DLD1 (cell line): ENCODE measurements around the gene RPS21.

Source experiments
- in situ Hi-C: cut with HindIII; loops from 2 replicates; pipeline ENCODE4 v1.10.0; 2017; ENCODE audit warnings: low sequenced_read_pairs

RPS21 gene

DNA sequence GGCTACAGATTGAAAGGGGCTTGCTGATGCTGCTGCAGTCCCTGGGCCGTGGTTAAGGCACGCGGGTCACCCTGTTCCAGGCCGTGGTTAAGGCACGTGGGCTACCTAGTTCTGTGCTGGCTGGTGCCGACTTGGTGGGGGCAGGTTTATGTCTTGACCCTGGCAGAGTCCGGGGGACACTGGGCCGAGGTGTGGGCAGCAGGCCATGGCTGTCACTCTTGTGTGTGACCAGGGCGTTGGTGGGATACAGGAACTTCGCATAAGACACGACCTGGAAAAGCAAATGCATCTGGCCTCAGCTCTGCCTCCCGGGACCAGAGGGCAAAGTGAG lies 6.4 kb downstream of the RPS21 start:
- in situ Hi-C loops, result loop anchor here (25.0 kb wide), 1 partner anchor 106 kb away; no protein-coding TSS in a partner anchor

GRCh38 chr20:62393830-62394229 lies 6.9 kb downstream of the RPS21 start:
- in situ Hi-C loops, result loop anchor here (25.0 kb wide), 1 partner anchor 107 kb away; no protein-coding TSS in a partner anchor

GRCh38 chr20:62394248-62395245 lies 7.6 kb downstream of the RPS21 start:
- in situ Hi-C loops, result loop anchor here (25.0 kb wide), 1 partner anchor 107 kb away; no protein-coding TSS in a partner anchor

- in situ Hi-C loops, result loop anchor here (25.0 kb wide), 1 partner anchor 108 kb away; no protein-coding TSS in a partner anchor
Measured at GRCh38 chr20:62395311-62396242, 8.7 kb downstream of the RPS21 start.

DNA sequence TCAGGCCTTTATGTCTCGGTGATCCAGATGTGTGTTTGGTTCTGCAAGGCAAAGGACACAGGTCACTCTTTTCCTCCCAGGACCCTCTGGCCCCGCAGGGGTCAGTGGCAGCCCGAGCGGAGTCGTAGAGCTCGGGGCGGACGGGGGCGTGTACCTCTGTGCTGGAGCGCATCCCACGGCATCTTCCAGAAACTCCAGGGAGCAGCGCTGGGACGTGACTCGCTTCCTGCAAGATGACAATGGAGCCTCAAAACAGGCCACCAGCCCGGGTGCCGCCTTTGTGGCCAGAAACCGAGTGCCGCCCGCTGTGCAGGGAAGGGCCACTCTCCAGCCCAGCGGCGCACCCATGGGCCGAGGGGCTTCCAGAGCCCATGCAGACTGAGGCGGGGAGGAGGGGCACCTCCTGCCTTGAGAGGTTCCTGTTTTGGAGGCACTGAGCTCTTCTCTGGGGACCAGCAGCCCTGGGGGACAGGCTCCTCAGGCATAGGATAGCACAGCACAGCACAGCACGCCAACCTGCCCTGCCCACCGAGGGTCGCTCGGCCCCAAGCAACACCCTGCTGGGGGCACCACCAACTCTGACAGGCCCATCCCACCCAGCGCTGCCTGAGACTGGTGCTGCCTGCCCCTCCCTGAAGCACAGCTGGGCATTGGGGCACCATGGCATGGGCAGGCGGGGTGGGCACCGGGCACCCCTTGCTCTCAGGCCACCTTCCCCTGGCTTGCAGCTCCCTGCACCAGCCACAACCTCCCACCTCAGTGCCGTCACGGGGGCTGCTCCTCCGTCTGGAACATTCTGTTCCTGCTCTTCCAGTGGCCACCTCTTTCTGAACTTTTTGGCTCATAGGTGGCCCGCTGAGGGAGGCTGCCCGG lies 9.7 kb downstream of the RPS21 start:
- in situ Hi-C loops, result loop anchor here (25.0 kb wide), 1 partner anchor 109 kb away; no protein-coding TSS in a partner anchor

DNA sequence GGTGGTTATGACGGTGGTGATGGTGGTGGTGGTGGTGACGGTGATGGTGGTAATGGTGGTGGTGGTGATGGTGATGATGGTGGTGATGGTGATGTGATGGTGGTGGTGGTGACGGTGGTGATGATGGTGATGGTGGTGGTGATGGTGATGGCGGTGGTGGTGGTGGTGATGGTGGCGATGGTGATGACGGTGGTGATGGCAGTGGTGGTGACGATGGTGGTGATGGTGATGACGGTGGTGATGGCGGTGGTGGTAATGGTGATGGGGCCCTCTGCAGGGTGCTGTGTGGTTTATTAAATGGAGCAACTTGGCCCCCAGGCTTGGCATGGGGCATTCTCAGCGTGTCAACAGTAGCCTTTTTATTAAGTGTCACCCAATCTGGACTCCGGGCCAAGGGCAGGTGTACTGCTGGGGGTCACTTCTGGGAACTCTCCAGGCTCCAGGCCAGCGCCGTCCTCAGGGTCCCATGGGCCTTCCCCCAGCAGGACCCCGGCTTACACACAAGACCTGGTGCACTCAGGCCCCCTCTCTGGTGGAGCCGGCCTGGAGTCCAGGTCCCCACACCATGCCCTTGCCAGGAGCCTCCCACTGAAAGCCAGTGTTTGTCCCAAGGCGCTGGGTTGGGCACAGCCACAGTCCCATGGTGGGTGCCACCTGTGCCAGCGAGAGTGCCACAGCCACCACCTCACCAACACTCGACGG lies 11.4 kb downstream of the RPS21 start:
- in situ Hi-C loops, result loop anchor here (25.0 kb wide), 1 partner anchor 111 kb away; no protein-coding TSS in a partner anchor

- in situ Hi-C loops, result no loop called here
Measured at GRCh38 chr20:62400021-62400420, 13.1 kb downstream of the RPS21 start.

GRCh38 chr20:62400541-62400940 lies 13.6 kb downstream of the RPS21 start:
- in situ Hi-C loops, result no loop called here

DNA sequence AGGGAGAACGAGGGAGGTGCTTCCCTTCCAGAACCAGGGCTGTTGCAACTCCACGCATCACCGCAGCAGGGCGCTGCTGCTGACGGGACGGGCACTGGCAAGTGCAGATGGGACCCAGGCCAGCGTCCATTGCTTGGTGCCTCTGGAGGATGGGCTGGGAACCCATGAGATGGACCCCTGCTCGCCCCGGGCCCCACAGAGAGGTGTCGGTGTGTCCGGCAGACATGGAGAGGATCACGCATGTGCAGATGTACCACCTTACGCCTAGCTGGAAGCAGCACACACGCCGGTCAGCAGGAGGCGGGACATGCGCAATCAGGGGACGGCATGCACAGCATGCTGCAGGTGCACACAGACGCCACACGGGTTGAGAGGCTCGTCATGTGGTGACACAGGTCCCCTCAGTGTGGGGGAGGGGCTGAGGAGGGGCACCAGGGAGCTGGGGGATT lies 14.5 kb downstream of the RPS21 start:
- in situ Hi-C loops, result no loop called here

GRCh38 chr20:62402456-62403150 lies 15.7 kb downstream of the RPS21 start:
- in situ Hi-C loops, result no loop called here

DNA sequence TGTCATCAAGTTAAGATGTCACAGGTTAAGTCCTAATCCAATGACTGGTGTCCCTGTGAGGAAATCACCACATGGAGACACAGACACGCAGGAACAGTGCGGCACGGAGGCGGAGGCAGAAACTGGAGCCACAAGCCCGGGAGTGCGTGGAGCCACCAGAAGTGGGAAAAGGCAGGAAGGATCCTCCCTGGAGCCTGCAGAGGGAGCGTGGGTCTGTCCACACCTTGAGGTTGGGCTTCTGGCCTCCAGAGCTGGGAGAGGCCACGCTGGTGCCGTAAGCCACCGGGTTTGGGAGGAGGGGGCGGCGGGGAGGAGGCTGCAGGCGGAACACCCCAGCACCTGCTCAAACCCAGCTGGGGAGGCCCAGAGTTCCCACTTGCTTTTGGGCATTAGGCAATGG lies 16.4 kb downstream of the RPS21 start:
- in situ Hi-C loops, result no loop called here

DNA sequence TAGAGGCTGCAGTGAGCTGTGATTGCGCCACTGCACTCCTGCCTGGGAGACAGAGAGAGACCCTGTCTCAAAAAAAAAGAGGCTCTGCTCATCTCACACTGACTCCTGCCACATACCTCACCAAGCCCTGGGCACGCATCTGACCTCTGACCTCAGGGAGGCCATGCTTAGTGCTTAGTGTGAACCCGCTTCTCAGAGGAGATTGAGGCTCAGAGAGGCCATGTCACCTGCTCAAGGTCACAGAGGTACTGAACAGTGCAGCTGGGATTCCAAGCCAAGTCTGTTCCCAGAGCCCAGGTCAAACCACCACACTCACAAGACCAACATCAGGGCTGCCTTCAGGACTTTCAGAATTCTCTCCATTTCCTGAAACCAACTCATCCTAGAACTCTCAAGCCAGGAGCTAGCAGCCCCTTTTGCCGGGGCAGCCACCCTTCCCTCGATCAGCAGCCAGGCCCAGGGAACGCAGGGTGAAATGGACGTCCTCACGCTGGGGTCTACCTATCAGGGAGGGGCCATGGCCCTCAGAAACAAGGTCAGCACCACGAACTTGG lies 17.3 kb downstream of the RPS21 start:
- in situ Hi-C loops, result no loop called here

DNA sequence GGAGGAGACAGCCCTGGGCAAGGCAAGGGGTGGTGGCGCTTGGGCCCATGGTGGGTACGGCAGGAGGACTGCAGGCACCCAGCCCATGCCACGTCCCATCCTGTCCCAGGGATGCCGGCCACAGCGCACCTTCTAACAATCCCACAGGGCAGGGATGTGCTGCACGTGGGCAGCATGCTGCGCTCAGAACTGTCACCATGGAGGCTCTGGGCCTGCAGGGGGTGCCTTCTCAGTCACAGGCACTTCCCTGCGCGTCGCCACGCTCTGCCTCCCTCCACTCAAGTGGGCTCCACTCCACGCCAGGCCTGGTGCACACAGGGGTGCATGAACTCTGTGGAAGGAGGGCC lies 17.8 kb downstream of the RPS21 start:
- in situ Hi-C loops, result no loop called here

- in situ Hi-C loops, result no loop called here
Measured at GRCh38 chr20:62405108-62405980, 18.4 kb downstream of the RPS21 start.

DNA sequence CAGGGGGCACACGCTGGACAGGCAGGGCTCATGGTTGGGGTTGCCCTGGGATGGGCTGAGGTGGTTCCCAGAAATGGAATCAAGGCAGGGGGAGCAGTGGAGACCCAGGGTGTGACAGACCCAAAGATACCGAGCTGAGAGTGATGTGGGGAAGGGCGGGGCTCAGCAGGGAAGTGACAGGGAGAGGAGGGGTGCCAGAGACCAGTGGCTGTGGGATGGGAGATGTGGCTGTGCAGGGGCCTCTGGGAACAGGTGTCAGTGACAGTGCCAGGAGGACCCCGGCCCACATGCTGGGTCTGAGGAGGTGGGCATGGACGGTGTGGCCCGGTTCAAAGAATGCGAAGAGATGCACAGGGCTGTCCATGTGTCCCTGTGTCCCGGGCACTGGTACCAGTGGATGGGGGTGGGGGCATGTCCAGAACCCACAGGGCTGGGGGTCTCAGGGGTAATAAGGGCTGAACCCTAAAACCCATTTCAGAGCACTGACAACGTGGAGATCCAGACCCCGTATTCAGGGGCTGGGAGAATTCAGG lies 19.1 kb downstream of the RPS21 start:
- in situ Hi-C loops, result no loop called here

GRCh38 chr20:62406635-62407176 lies 19.8 kb downstream of the RPS21 start:
- in situ Hi-C loops, result no loop called here
